Stimulated activated CD4-positive, alpha-beta T cell treated with anti-CD3 and anti-CD28 coated beads, Interleukin-15, amount 100 ng/mL, for 1 hour (primary cell): ENCODE data around the gene RFX2.
"Not testable (repeated sequence)": the region's sequence is repeated elsewhere in the genome, so short reads cannot be mapped to it uniquely, and the experiment has no call there.

Experiments
- DNase-seq, 2 donors: peaks; one replicate each; pipeline ENCODE4 v3.0.0-alpha.2; 2020; ENCODE audit warnings: low read depth in 1 of 2, low spot score in 1 of 2

RFX2 gene

GRCh38 chr19:5993648-5994358, 116.5 kb downstream of the RFX2 start:
- DNase-seq, result no peak

- no peak for DNase-seq
These were observed 117.1 kb downstream of the RFX2 start for GRCh38 chr19:5993201-5993600.

- DNase-seq, result no peak
These were observed 117.5 kb downstream of the RFX2 start for GRCh38 chr19:5992756-5993155.

GRCh38 chr19:5991244-5991838, 119.0 kb downstream of the RFX2 start:
- DNase-seq, result no peak

GRCh38 chr19:5990289-5990797, 120.0 kb downstream of the RFX2 start:
- DNase-seq, result no peak

- no peak for DNase-seq
These were observed 120.8 kb downstream of the RFX2 start for GRCh38 chr19:5989388-5990074.

- DNase-seq, result no peak
These were observed 121.5 kb downstream of the RFX2 start for GRCh38 chr19:5988517-5989387.

GRCh38 chr19:5987077-5987818, 123.1 kb downstream of the RFX2 start:
- peak; percentile 34 to 55 for DNase-seq

- not testable (repeated sequence) for DNase-seq
These were observed 124.5 kb downstream of the RFX2 start for GRCh38 chr19:5985837-5986236.

GRCh38 chr19:5985098-5985783, 125.1 kb downstream of the RFX2 start:
- DNase-seq, result no peak

- no peak for DNase-seq
These were observed 125.7 kb downstream of the RFX2 start for GRCh38 chr19:5984600-5984999.

- no peak for DNase-seq
These were observed 126.8 kb downstream of the RFX2 start for GRCh38 chr19:5983367-5983955.

GRCh38 chr19:5978606-5979552, 131.4 kb downstream of the RFX2 start:
- no peak for DNase-seq

GRCh38 chr19:5977785-5978605, 132.3 kb downstream of the RFX2 start, which contains the start of gene RANBP3:
TSS of gene RANBP3 (minus strand) at chr19:5978140. CDS start at chr19:5978082, 58 bp downstream.
- peak; percentile 95 to 97 for DNase-seq

GRCh38 chr19:5977222-5977784, 133.0 kb downstream of the RFX2 start:
- DNase-seq, result no peak

- no peak for DNase-seq
These were observed 133.5 kb downstream of the RFX2 start for GRCh38 chr19:5976768-5977167.

- no peak for DNase-seq
These were observed 134.9 kb downstream of the RFX2 start for GRCh38 chr19:5975388-5975728.
